ENCODE results near the gene PKM. TPM values are rescaled to one million over a fixed set of nuclear protein-coding genes. Genes with fewer than 3 reads are reported as not detected.

The PKM gene
- polyA plus RNA-seq, 1 experiment: 2,130 TPM

DNA sequence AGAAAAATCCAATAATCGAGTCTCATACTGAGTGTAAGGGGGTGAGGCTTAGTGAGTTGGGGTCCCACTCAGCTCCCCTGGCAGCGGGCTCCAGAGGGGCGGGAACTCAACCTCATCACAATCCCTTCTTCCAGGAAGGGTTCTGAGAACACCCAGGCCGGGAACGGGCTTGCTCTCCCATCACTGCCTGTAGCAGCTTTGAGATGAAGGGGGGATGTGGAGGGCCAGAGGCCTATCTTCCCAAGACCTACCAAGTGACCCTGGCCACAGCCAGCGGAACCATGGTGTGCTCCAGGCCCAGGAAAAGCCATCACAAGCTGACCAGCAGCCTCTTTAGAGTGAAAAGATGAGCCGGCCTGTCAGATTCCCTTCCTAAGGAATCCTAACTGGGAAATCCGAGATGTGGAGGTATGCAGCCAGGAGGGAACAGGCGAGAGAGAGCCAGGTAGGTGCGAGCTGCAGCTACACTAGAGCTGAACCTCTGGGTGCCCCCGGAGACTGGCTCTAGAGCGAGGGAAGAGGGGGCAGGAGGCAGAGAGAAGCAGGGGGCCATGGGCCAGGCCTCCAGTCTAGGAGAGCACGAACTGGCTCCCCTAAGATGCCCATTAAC is 51.9 kb downstream of the PKM start:
- H3K4me3 ChIP-seq (ENCODE audit: low read depth, low read length): no peak overlapping the region
- TF ChIP-seq, protein P1, sequence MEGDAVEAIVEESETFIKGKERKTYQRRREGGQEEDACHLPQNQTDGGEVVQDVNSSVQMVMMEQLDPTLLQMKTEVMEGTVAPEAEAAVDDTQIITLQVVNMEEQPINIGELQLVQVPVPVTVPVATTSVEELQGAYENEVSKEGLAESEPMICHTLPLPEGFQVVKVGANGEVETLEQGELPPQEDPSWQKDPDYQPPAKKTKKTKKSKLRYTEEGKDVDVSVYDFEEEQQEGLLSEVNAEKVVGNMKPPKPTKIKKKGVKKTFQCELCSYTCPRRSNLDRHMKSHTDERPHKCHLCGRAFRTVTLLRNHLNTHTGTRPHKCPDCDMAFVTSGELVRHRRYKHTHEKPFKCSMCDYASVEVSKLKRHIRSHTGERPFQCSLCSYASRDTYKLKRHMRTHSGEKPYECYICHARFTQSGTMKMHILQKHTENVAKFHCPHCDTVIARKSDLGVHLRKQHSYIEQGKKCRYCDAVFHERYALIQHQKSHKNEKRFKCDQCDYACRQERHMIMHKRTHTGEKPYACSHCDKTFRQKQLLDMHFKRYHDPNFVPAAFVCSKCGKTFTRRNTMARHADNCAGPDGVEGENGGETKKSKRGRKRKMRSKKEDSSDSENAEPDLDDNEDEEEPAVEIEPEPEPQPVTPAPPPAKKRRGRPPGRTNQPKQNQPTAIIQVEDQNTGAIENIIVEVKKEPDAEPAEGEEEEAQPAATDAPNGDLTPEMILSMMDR (IDR thresholded peaks at IDR 0.05; ENCODE audit: low read depth, low read length): no peak
- H3K27ac ChIP-seq (ENCODE audit: low read depth, low read length): no peak overlapping the region
- CTCF ChIA-PET: no interaction called here
- no peak for DNase-seq (ENCODE audit: low read depth, low spot score)
- H3K9me3 ChIP-seq (ENCODE audit: control insufficient read depth, insufficient read depth, low read length): no peaks in the 10 kb centered on the region; the same call in 1 of the 2 replicates
- H3K27me3 ChIP-seq (ENCODE audit: control insufficient read depth, insufficient read depth, low read length): peaks cover 31% of the 10 kb centered on the region
- POLR2A ChIA-PET: no interaction called here

DNA sequence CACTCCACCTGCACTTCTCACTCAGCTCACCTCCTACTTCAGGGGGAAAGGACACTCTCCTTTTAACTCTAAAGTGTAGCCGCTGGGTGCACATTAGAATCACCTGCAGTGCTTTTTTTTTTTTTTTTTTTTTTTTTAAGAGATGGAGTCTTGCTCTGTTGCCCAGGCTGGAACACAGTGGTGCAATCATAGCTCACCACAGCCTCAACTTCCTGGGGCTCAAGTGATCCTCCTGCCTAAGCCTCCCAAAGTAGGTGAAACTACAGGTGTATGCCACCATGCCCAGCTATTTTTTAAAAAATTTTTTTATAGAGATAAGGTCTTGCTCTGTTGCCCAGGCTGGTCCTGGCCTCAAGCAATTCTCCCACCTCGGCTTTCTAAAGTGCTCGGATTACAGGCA is 54.2 kb downstream of the PKM start:
- Histone ChIP-seq H3K9me3 (ENCODE audit: control insufficient read depth, insufficient read depth, low read length) (no peaks in the 10 kb centered on the region; the same call in 1 of the 2 replicates), H3K4me3 (ENCODE audit: low read depth, low read length) (no peak overlapping the region), H3K27me3 (ENCODE audit: control insufficient read depth, insufficient read depth, low read length) (peaks cover 24% of the 10 kb centered on the region), H3K27ac (ENCODE audit: low read depth, low read length) (no peak overlapping the region)
- TF ChIP-seq, protein P1 (IDR thresholded peaks at IDR 0.05; ENCODE audit: low read depth, low read length): no peak
- POLR2A ChIA-PET: no interaction called here
- no peak for DNase-seq (ENCODE audit: low read depth, low spot score)
- CTCF ChIA-PET: interaction anchor here (0.6 kb wide), 2 partner anchors 21 to 103 kb away, joined by 3 to 9 read pairs; no protein-coding TSS in a partner anchor

DNA sequence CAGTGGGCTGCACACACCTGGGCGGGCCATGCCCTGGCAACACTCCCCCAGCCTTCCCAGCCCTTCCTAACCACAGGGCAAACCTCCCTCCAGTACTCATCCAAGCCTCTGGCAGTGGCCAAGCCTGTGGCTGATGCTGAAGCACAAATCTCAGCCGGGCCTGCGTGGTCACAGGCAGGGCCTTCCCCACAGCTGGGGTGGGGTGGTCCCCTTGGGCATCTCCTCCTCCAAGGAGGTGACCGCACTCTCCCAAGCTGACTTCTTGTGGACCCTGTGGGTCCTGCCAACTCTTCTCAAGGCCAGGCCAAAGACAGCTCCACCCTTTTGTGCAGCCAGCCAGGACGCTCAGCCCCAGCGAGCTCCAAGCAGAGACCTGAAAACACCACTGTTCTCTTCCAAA is 54.8 kb downstream of the PKM start:
- DNase-seq (ENCODE audit: low read depth, low spot score): no peak
- POLR2A ChIA-PET: no interaction called here
- CTCF ChIA-PET: interaction anchor here (0.6 kb wide), 1 partner anchor 20 kb away, joined by 3 read pairs; no protein-coding TSS in a partner anchor

DNA sequence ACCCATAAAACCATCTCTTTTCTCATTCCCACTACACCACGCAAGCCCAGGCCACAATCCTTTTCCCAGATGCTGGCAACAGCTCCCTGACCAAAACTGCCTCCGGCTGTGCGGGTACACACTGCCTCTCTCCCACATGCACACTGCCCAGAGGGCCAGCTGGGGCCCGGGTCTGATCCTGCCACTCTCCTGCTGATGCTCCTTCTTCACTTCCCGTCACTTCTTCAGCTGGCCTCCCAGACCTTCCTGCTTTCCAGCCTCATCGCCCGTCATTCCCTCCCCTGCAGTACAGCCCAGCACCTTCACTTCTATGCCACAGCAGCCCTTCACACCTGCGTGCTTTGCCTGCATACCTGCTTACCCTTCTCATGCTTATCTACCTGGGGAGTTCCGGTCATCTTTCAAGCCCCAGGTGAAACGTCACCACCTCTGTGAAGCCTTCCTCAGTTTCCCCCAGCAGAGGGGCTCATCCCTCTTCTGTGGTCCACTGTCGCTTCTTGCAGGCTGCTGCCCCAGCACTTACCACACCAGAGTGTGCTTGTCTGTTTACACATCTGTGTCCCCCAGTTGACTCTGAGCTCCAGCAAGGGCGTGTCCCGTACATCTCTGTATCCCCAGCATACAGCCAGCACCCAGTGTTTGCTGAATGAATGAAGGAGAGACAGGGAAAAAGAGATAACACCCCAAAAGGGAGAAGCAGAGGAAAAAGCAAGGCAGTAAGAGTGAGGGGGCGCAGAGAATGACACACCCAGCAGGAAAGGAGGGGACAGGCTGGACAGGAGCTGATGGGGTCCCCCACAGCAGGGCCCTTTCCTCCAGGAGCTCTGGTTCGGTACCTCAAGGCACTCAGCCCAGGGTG is 55.6 kb downstream of the PKM start:
- H3K27me3 ChIP-seq (ENCODE audit: control insufficient read depth, insufficient read depth, low read length): peaks cover 24% of the 10 kb centered on the region

More for the DNA sequence above, 54.8 kb downstream of the PKM start:
- Histone ChIP-seq H3K9me3 (ENCODE audit: control insufficient read depth, insufficient read depth, low read length) (no peaks in the 10 kb centered on the region; the same call in 1 of the 2 replicates), H3K4me3 (ENCODE audit: low read depth, low read length) (no peak overlapping the region), H3K27me3 (ENCODE audit: control insufficient read depth, insufficient read depth, low read length) (peaks cover 24% of the 10 kb centered on the region), H3K27ac (ENCODE audit: low read depth, low read length) (no peak overlapping the region)
- TF ChIP-seq, protein P1 (IDR thresholded peaks at IDR 0.05; ENCODE audit: low read depth, low read length): no peak

More for the DNA sequence above, 55.6 kb downstream of the PKM start:
- TF ChIP-seq, protein P1 (IDR thresholded peaks at IDR 0.05; ENCODE audit: low read depth, low read length): no peak
- Histone ChIP-seq H3K27ac (ENCODE audit: low read depth, low read length) (no peak overlapping the region), H3K9me3 (ENCODE audit: control insufficient read depth, insufficient read depth, low read length) (no peaks in the 10 kb centered on the region; the same call in 1 of the 2 replicates), H3K4me3 (ENCODE audit: low read depth, low read length) (no peak overlapping the region)
- ChIA-PET POLR2A (no interaction called here), CTCF (no interaction called here)
- DNase-seq (ENCODE audit: low read depth, low spot score): no peak

All from AG04450 (cell line).